Activated CD4-positive, alpha-beta T cell treated with anti-CD3 and anti-CD28 coated beads, Interleukin-2, amount 10 ng/mL, durations not matched to agents 24 days and 14 days (primary cell): Measurements from ENCODE around the gene FANCG. TPM values are rescaled to one million over a fixed set of nuclear protein-coding genes. Genes with fewer than 3 reads are reported as not detected.

Source experiments
- DNase-seq: peaks from one replicate; pipeline ENCODE4 v3.0.0; 2022
- H3K27ac Mint-ChIP-seq: one replicate; pipeline ENCODE4 v1.8.0; 2022; ENCODE audit warnings: mild to moderate bottlenecking, mixed read lengths
- H3K27me3 Mint-ChIP-seq: one replicate; pipeline ENCODE4 v1.8.0; 2022; ENCODE audit warnings: mixed read lengths
- H3K36me3 Mint-ChIP-seq: one replicate; pipeline ENCODE4 v1.8.0; 2022; ENCODE audit warnings: low read depth, mild to moderate bottlenecking, mixed read lengths
- H3K4me1 Mint-ChIP-seq: one replicate; pipeline ENCODE4 v1.8.0; 2021; ENCODE audit warnings: mixed read lengths
- H3K4me3 Mint-ChIP-seq: one replicate; pipeline ENCODE4 v1.8.0; 2022; ENCODE audit warnings: mild to moderate bottlenecking, moderate library complexity, mixed read lengths
- H3K9me3 Mint-ChIP-seq: one replicate; pipeline ENCODE4 v1.8.0; 2021; ENCODE audit warnings: mixed read lengths
- intact Hi-C: fragments of 100-400 bp; cut with micrococcal nuclease; formaldehyde crosslinking; loops from one replicate; pipeline ENCODE4 v1.15.1; 2023
- total RNA-seq: library from RNA; stranded (reverse); gene quantifications from 2 replicates; pipeline ENCODE4 v1.2.3, GENCODE V29; 2022

Gene FANCG
- total RNA-seq, 1 donor from 2014 or later, result 114 TPM

DNA sequence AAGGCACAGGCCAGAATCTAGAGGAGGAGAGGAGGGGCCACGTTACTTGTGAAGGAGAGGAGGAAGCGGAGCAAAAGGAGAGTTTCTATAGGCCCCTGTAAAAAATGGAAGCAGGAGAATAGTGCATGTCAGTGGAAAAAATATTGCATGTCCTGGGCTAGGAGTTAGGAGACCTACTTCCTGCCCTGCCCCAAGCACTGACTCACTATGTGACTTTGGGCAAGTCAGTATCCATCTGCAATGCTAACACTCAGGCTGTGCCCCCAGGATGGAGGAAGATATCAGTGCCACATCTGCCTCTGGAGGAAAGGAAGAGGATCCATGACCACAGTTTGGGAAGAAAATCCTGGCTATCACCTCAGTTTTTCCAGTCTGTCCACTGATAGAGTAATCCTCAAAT, 9.7 kb upstream of the FANCG start:
- intact Hi-C loops, result no loop called here
- H3K9me3 Mint-ChIP-seq, result no peaks in the 10 kb centered on the region
- H3K27me3 Mint-ChIP-seq, result no peaks in the 10 kb centered on the region
- H3K4me1 Mint-ChIP-seq, result peaks cover under 1% of the 10 kb centered on the region
- H3K36me3 Mint-ChIP-seq, result peaks cover 47% of the 10 kb centered on the region
- no peak overlapping the region for H3K4me3 Mint-ChIP-seq
- DNase-seq, result no peak
- no peak overlapping the region for H3K27ac Mint-ChIP-seq

DNA sequence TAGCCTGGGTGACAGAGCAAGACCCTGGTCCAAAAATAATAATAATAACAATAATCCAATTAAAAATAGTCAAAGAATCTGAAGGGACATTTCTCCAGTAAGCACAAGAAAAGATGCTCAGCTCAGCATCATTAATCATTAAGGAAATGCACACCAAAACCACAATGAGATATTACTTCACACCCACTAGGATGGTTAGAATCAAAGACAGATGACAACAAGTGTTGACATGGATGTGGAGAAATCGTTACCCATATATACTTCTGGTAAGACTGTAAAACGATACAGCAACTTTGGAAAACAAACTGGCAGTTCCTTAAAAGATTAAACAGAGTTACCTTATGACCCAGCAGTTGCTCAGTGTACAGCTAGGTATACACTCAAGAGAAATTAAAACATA, 5.3 kb upstream of the FANCG start:
- intact Hi-C loops, result no loop called here
- no peak for DNase-seq
- H3K4me1 Mint-ChIP-seq, result peaks cover 3% of the 10 kb centered on the region
- peaks cover 24% of the 10 kb centered on the region for H3K36me3 Mint-ChIP-seq
- no peak overlapping the region for H3K4me3 Mint-ChIP-seq
- no peaks in the 10 kb centered on the region for H3K9me3 Mint-ChIP-seq
- H3K27ac Mint-ChIP-seq, result no peak overlapping the region
- H3K27me3 Mint-ChIP-seq, result no peaks in the 10 kb centered on the region

GRCh38 chr9:35079041-35079425, 709 bp downstream of the FANCG start:
- Mint-ChIP-seq H3K27ac (peak overlapping the region; percentile 100), H3K36me3 (peaks cover 31% of the 10 kb centered on the region), H3K9me3 (no peaks in the 10 kb centered on the region), H3K4me3 (peak overlapping the region; percentile 99), H3K4me1 (peaks cover 33% of the 10 kb centered on the region), H3K27me3 (no peaks in the 10 kb centered on the region)
- DNase-seq, result no peak
- intact Hi-C loops, result loop anchor here (1.0 kb wide), 2 partner anchors 24 to 32 kb away; partner anchors contain the start of gene STOML2

- no peak for DNase-seq
- Mint-ChIP-seq H3K4me1 (peaks cover 34% of the 10 kb centered on the region), H3K27me3 (no peaks in the 10 kb centered on the region), H3K36me3 (peaks cover 39% of the 10 kb centered on the region), H3K4me3 (peak overlapping the region; percentile 99), H3K9me3 (no peaks in the 10 kb centered on the region), H3K27ac (peak overlapping the region; percentile 100)
- intact Hi-C loops, result no loop called here
Observed at GRCh38 chr9:35078066-35078465, 1.7 kb downstream of the FANCG start.

- H3K4me1 Mint-ChIP-seq, result peaks cover 38% of the 10 kb centered on the region
- H3K27me3 Mint-ChIP-seq, result no peaks in the 10 kb centered on the region
- no peak for DNase-seq
- H3K36me3 Mint-ChIP-seq, result peaks cover 39% of the 10 kb centered on the region
- intact Hi-C loops, result no loop called here
- H3K4me3 Mint-ChIP-seq, result peak overlapping the region; percentile 99
- peak overlapping the region; percentile 25 for H3K27ac Mint-ChIP-seq
- no peaks in the 10 kb centered on the region for H3K9me3 Mint-ChIP-seq
Observed at GRCh38 chr9:35076848-35077247, 2.9 kb downstream of the FANCG start.

DNA sequence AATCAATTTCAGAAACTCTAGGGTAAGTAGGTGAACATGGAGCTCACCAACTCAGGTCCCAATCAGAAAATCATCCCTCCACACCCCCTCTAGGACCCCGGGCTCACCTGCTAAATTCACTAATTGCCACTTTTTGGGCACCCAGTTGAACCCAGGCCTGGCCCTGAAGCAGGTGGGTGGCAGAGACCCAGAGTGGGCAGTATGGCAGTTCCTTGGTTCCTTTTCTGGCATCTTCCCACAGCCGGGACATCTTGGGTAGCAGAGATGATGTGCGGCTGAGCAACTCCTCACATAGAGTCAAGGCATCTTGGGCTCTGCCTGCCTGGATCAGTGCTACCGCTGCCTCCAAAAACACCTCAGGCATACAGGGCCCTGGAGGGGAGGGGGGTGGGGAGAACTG, 4.4 kb downstream of the FANCG start:
- no peak overlapping the region for H3K4me3 Mint-ChIP-seq
- intact Hi-C loops, result no loop called here
- H3K27ac Mint-ChIP-seq, result no peak overlapping the region
- no peaks in the 10 kb centered on the region for H3K27me3 Mint-ChIP-seq
- peaks cover 42% of the 10 kb centered on the region for H3K4me1 Mint-ChIP-seq
- peaks cover 50% of the 10 kb centered on the region for H3K36me3 Mint-ChIP-seq
- H3K9me3 Mint-ChIP-seq, result no peaks in the 10 kb centered on the region
- no peak for DNase-seq

GRCh38 chr9:35074791-35075190, 5.0 kb downstream of the FANCG start:
- no peaks in the 10 kb centered on the region for H3K27me3 Mint-ChIP-seq
- H3K9me3 Mint-ChIP-seq, result no peaks in the 10 kb centered on the region
- H3K4me1 Mint-ChIP-seq, result peaks cover 41% of the 10 kb centered on the region
- no peak overlapping the region for H3K27ac Mint-ChIP-seq
- H3K4me3 Mint-ChIP-seq, result no peak overlapping the region
- intact Hi-C loops, result no loop called here
- H3K36me3 Mint-ChIP-seq, result peaks cover 55% of the 10 kb centered on the region
- no peak for DNase-seq

DNA sequence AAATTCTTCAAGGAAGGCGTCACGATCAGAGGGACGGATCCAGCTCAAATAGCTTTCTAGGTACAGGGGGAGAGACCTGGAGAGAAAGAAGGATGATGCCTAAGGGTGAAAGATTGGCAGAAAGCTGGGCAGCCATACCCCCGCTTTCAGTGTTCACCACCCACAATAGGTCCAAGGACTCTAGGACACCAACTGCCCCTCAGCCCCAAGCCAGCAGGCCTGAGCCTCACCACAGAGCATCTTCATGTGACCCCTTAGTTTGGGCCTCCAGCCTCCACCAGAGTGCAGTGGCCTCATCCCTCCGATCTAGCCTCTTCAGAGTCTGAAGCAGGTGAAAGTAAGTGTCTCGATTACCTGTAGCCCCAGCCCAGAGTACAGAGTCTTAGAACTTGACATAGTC, 5.6 kb downstream of the FANCG start:
- intact Hi-C loops, result no loop called here
- H3K4me1 Mint-ChIP-seq, result peaks cover 44% of the 10 kb centered on the region
- no peak overlapping the region for H3K27ac Mint-ChIP-seq

DNA sequence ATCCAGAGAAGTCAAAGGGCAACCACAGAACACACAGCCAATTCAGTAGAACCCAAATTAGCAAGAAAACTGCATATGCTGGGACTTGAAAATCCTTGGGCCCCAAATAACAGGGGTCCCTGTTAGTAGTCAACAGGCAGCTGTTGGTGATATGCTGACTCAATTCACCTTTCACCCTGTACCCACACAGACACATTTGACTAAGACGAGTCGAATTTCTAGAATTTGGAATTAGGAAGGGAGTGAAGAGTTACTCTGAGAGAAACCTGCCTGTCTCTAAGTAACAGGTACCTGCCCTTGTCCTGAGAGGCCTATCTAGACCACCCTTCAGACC, 6.5 kb downstream of the FANCG start:
- Mint-ChIP-seq H3K4me1 (peaks cover 47% of the 10 kb centered on the region), H3K4me3 (peak overlapping the region; percentile 95), H3K27me3 (no peaks in the 10 kb centered on the region), H3K9me3 (no peaks in the 10 kb centered on the region), H3K36me3 (peaks cover 64% of the 10 kb centered on the region), H3K27ac (peak overlapping the region; percentile 92)
- no peak for DNase-seq
- intact Hi-C loops, result no loop called here

More for the DNA sequence above, 5.6 kb downstream of the FANCG start:
- Mint-ChIP-seq H3K36me3 (peaks cover 57% of the 10 kb centered on the region), H3K27me3 (no peaks in the 10 kb centered on the region), H3K9me3 (no peaks in the 10 kb centered on the region), H3K4me3 (no peak overlapping the region)
- no peak for DNase-seq

DNA sequence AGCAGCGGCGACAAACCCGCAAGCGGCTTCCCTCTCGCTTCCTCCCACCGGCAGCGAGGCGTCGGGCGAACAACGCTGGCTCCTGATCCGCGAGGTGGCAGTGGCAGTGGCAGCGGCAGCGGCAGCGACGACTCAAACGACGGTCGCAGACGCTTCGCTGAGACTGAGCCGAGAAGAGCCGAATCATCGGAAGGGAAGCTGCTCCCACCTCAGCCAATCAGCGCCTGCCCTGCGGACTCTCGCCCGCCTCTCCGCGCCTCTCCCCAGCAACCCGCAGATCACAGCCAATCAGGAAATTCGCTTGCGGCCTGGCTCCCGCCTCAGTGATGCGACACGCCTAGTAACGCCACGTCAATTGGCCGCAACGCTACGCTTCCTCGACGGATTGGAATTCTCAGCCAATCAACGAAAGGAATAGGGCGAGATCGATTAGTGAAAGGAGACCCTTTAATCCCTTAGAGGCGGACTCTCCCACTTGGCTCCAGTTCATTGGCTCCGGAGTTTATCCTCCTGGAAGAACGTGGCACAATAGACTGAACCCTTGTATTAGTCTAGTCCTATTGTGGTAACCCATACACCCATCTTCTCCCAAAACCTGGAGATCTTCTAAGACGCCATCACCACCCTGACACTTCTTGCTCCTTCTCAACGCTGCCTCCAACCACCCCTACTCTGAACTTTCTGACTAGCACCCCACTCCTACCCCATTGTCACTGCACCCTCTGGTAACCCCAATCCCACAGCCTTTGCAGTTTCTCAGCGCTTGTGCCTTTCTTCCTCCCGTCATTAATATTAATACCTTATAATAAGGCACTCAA, 7.1 kb downstream of the FANCG start, which contains the start of gene VCP:
Gene VCP, minus strand, starts transcription at position 165 of the 818 bp plus-strand sequence. CDS start 272 bp downstream, outside the sequence.
- Mint-ChIP-seq H3K36me3 (peaks cover 69% of the 10 kb centered on the region), H3K27me3 (no peaks in the 10 kb centered on the region), H3K4me1 (peaks cover 47% of the 10 kb centered on the region), H3K27ac (peak within 1 kb of the TSS; percentile 94), H3K4me3 (peak within 1 kb of the TSS; percentile 95), H3K9me3 (no peaks in the 10 kb centered on the region)
- peak; percentile 99 for DNase-seq
- intact Hi-C loops, result loop anchor here (1.0 kb wide), 4 partner anchors 8 to 743 kb away; partner anchors contain the start of genes HINT2 and PIGO

GRCh38 chr9:35071814-35072460, 7.8 kb downstream of the FANCG start:
- Mint-ChIP-seq H3K27ac (peak overlapping the region; percentile 94), H3K27me3 (no peaks in the 10 kb centered on the region), H3K4me3 (peak overlapping the region; percentile 95), H3K9me3 (no peaks in the 10 kb centered on the region), H3K36me3 (peaks cover 72% of the 10 kb centered on the region), H3K4me1 (peaks cover 46% of the 10 kb centered on the region)
- peak; percentile 93 for DNase-seq
- intact Hi-C loops, result loop anchor here (1.0 kb wide), 5 partner anchors 8 to 743 kb away; partner anchors contain the start of genes DNAJB5, HINT2 and PIGO

- Mint-ChIP-seq H3K9me3 (no peaks in the 10 kb centered on the region), H3K27ac (peak overlapping the region; percentile 94), H3K36me3 (peaks cover 72% of the 10 kb centered on the region), H3K4me3 (peak overlapping the region; percentile 95), H3K27me3 (no peaks in the 10 kb centered on the region), H3K4me1 (peaks cover 46% of the 10 kb centered on the region)
- DNase-seq, result no peak
- intact Hi-C loops, result loop anchor here (1.0 kb wide), 1 partner anchor 82 kb away; the partner anchor contains the start of gene DNAJB5
Observed at GRCh38 chr9:35070823-35071813, 8.6 kb downstream of the FANCG start.

- Mint-ChIP-seq H3K36me3 (peaks cover 64% of the 10 kb centered on the region), H3K4me3 (peak overlapping the region; percentile 36), H3K4me1 (peaks cover 39% of the 10 kb centered on the region), H3K27me3 (no peaks in the 10 kb centered on the region), H3K27ac (peak overlapping the region; percentile 43), H3K9me3 (no peaks in the 10 kb centered on the region)
- intact Hi-C loops, result no loop called here
- no peak for DNase-seq
Observed at GRCh38 chr9:35069020-35069419, 10.7 kb downstream of the FANCG start.
